WTC11 (cell line): ENCODE measurements around the gene MCM10. TPM values are rescaled to one million over a fixed set of nuclear protein-coding genes. Genes with fewer than 3 reads are reported as not detected.

Experiments
- CBFB ChIP-seq: sonication (generic); formaldehyde crosslinking; IDR thresholded peaks from 2 replicates; pipeline ENCODE4 v1.8.1; 2022; ENCODE audit warnings: mild to moderate bottlenecking, low read depth, missing genetic modification reagents
- ESRRA ChIP-seq: sonication (generic); formaldehyde crosslinking; IDR thresholded peaks from 2 replicates; pipeline ENCODE4 v1.8.1; 2022; ENCODE audit warnings: mild to moderate bottlenecking, missing genetic modification reagents, borderline replicate concordance
- ETV6 ChIP-seq: sonication (generic); formaldehyde crosslinking; IDR thresholded peaks from 2 replicates; pipeline ENCODE4 v1.8.1; 2022; ENCODE audit warnings: mild to moderate bottlenecking, missing genetic modification reagents
- FOXP1 ChIP-seq: sonication (generic); formaldehyde crosslinking; IDR thresholded peaks from 2 replicates; pipeline ENCODE4 v1.8.0; 2022; ENCODE audit warnings: missing genetic modification reagents, mild to moderate bottlenecking, moderate library complexity, borderline replicate concordance
- KAT7 ChIP-seq: sonication (generic); formaldehyde crosslinking; IDR thresholded peaks from 2 replicates; pipeline ENCODE4 v1.8.1; 2023; ENCODE audit warnings: missing genetic modification reagents, mild to moderate bottlenecking, borderline replicate concordance
- MYBL2 ChIP-seq: sonication (generic); formaldehyde crosslinking; IDR thresholded peaks from 2 replicates; pipeline ENCODE4 v1.8.1; 2023; ENCODE audit warnings: mild to moderate bottlenecking, moderate library complexity, missing genetic modification reagents
- NR3C1 ChIP-seq: sonication (generic); formaldehyde crosslinking; conservative IDR thresholded peaks from 2 replicates; pipeline ENCODE4 v1.8.1; 2023; ENCODE audit warnings: low read depth, mild to moderate bottlenecking, missing genetic modification reagents
- OVOL2 ChIP-seq: fragments of 250-450 bp; sonication (Bioruptor Pico); IDR thresholded peaks from 2 replicates; pipeline ENCODE4 v1.9.0; 2021; ENCODE audit warnings: mild to moderate bottlenecking, borderline replicate concordance
- RELA ChIP-seq: sonication (generic); formaldehyde crosslinking; IDR thresholded peaks from 2 replicates; pipeline ENCODE4 v1.8.1; 2022; ENCODE audit warnings: missing genetic modification reagents, mild to moderate bottlenecking, borderline replicate concordance
- RORB ChIP-seq: fragments of 250-450 bp; sonication (Bioruptor Pico); IDR thresholded peaks from 2 replicates; pipeline ENCODE4 v1.9.0; 2021; ENCODE audit warnings: mild to moderate bottlenecking
- TP53 ChIP-seq: sonication (generic); formaldehyde crosslinking; IDR thresholded peaks from 2 replicates; pipeline ENCODE4 v1.8.1; 2023; ENCODE audit warnings: mild to moderate bottlenecking, missing genetic modification reagents
- ZNF138 ChIP-seq: sonication (generic); formaldehyde crosslinking; conservative IDR thresholded peaks from 2 replicates; pipeline ENCODE4 v1.8.1; 2022; ENCODE audit warnings: mild to moderate bottlenecking, moderate library complexity, missing genetic modification reagents
- total RNA-seq: library from RNA; stranded (reverse); gene quantifications from 3 replicates; pipeline ENCODE4 v1.2.3, GENCODE V29; 2021
- TF ChIP-seq, protein P1 (sequence below): fragments of 250-450 bp; sonication (Bioruptor Pico); IDR thresholded peaks from 2 replicates; pipeline ENCODE4 v1.9.0; 2021; ENCODE audit warnings: moderate library complexity, mild to moderate bottlenecking, inconsistent platforms, borderline replicate concordance
- TF ChIP-seq, protein P2 (sequence below): sonication (generic); formaldehyde crosslinking; IDR thresholded peaks from 2 replicates; pipeline ENCODE4 v1.8.1; 2023; ENCODE audit warnings: mild to moderate bottlenecking, missing genetic modification reagents, borderline replicate concordance
- TF ChIP-seq, protein P3 (sequence below): fragments of 200-600 bp; IDR thresholded peaks from 2 replicates; pipeline ENCODE4 v1.8.0; 2022; ENCODE audit warnings: antibody characterized with exemption
- TF ChIP-seq, protein P4 (sequence below): fragments of 250-450 bp; sonication (Bioruptor Pico); conservative IDR thresholded peaks from 2 replicates; pipeline ENCODE4 v1.9.0; 2021; ENCODE audit warnings: mild to moderate bottlenecking
- TF ChIP-seq, protein P5 (sequence below): fragments of 250-450 bp; sonication (Bioruptor Pico); IDR thresholded peaks from 2 replicates; pipeline ENCODE4 v1.9.0; 2021; ENCODE audit warnings: mild to moderate bottlenecking
- TF ChIP-seq, protein P6 (sequence below): fragments of 250-450 bp; sonication (Bioruptor Pico); IDR thresholded peaks from 2 replicates; pipeline ENCODE4 v1.8.0; 2021; ENCODE audit warnings: mild to moderate bottlenecking
- TF ChIP-seq, protein P7 (sequence below): sonication (generic); formaldehyde crosslinking; IDR thresholded peaks from 2 replicates; pipeline ENCODE4 v1.8.1; 2023; ENCODE audit warnings: mild to moderate bottlenecking, moderate library complexity, missing genetic modification reagents
- TF ChIP-seq, protein P8 (sequence below): sonication (generic); formaldehyde crosslinking; IDR thresholded peaks from 2 replicates; pipeline ENCODE4 v1.8.0; 2022; ENCODE audit warnings: mild to moderate bottlenecking, missing genetic modification reagents

MCM10 gene
- total RNA-seq, 1 experiment from 2014 or later: 44.3 TPM

DNA sequence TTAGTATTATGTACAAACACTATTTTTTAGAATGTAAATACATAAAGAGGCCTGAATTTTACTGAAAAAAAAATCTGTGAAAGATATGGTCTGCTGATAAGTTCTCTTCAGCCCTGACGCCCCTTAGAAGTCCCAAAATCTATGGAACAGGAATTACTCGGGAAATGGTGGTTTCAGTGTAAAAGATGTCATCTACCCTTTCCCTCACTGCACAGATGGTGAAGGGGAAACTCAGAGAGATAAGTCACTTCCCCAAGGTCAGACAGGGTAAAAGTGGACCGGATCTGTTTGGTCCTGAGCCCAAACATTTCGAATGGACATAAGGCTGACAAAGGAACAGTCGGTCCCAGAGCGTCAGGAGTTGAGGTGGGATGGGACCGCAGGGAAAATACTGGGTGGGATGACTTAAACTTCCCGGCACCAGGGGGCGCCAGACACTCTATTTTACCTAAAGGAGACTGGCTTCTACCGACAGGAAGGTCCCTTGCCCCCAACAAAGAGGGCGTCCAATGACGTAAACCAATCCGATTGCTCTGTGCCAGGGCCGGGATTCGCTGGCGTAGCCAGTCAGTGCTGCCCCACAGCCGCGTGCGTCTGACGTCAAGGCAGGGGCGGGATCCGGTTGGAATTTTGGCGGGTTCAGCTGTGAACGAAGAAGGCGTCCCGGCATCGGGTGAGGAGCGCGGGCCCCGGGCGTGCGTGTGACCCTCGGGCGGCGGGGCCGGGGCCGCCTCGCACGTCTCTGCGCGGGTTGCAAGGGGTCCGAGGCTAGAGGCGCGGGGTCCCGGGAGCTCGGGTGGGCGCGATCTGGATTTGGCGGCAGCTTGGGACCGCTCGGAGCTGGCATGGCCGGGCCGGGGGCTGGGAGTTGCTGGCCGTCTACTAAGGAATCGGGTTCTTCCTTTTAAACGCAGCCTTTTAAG, at the start of gene MCM10 (continued):
- TF ChIP-seq ZNF138 (CRISPR knock-in tag): no peak
- peak; percentile 94 for TF ChIP-seq MYBL2 (CRISPR knock-in tag)
- peak; percentile 96 for TF ChIP-seq FOXP1
- no peak; the same call in 1 of the 2 replicates for TF ChIP-seq ETV6 (CRISPR knock-in tag)
- TF ChIP-seq, protein P1, sequence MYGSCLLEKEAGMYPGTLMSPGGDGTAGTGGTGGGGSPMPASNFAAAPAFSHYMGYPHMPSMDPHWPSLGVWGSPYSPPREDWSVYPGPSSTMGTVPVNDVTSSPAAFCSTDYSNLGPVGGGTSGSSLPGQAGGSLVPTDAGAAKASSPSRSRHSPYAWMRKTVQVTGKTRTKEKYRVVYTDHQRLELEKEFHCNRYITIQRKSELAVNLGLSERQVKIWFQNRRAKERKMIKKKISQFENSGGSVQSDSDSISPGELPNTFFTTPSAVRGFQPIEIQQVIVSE (CRISPR knock-in tag): no peak
- TF ChIP-seq, protein P2, sequence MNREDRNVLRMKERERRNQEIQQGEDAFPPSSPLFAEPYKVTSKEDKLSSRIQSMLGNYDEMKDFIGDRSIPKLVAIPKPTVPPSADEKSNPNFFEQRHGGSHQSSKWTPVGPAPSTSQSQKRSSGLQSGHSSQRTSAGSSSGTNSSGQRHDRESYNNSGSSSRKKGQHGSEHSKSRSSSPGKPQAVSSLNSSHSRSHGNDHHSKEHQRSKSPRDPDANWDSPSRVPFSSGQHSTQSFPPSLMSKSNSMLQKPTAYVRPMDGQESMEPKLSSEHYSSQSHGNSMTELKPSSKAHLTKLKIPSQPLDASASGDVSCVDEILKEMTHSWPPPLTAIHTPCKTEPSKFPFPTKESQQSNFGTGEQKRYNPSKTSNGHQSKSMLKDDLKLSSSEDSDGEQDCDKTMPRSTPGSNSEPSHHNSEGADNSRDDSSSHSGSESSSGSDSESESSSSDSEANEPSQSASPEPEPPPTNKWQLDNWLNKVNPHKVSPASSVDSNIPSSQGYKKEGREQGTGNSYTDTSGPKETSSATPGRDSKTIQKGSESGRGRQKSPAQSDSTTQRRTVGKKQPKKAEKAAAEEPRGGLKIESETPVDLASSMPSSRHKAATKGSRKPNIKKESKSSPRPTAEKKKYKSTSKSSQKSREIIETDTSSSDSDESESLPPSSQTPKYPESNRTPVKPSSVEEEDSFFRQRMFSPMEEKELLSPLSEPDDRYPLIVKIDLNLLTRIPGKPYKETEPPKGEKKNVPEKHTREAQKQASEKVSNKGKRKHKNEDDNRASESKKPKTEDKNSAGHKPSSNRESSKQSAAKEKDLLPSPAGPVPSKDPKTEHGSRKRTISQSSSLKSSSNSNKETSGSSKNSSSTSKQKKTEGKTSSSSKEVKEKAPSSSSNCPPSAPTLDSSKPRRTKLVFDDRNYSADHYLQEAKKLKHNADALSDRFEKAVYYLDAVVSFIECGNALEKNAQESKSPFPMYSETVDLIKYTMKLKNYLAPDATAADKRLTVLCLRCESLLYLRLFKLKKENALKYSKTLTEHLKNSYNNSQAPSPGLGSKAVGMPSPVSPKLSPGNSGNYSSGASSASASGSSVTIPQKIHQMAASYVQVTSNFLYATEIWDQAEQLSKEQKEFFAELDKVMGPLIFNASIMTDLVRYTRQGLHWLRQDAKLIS: no peak
- TF ChIP-seq, protein P3, sequence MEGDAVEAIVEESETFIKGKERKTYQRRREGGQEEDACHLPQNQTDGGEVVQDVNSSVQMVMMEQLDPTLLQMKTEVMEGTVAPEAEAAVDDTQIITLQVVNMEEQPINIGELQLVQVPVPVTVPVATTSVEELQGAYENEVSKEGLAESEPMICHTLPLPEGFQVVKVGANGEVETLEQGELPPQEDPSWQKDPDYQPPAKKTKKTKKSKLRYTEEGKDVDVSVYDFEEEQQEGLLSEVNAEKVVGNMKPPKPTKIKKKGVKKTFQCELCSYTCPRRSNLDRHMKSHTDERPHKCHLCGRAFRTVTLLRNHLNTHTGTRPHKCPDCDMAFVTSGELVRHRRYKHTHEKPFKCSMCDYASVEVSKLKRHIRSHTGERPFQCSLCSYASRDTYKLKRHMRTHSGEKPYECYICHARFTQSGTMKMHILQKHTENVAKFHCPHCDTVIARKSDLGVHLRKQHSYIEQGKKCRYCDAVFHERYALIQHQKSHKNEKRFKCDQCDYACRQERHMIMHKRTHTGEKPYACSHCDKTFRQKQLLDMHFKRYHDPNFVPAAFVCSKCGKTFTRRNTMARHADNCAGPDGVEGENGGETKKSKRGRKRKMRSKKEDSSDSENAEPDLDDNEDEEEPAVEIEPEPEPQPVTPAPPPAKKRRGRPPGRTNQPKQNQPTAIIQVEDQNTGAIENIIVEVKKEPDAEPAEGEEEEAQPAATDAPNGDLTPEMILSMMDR: peak; percentile 84
- no peak for TF ChIP-seq RORB (CRISPR knock-in tag)
- TF ChIP-seq, protein P4, sequence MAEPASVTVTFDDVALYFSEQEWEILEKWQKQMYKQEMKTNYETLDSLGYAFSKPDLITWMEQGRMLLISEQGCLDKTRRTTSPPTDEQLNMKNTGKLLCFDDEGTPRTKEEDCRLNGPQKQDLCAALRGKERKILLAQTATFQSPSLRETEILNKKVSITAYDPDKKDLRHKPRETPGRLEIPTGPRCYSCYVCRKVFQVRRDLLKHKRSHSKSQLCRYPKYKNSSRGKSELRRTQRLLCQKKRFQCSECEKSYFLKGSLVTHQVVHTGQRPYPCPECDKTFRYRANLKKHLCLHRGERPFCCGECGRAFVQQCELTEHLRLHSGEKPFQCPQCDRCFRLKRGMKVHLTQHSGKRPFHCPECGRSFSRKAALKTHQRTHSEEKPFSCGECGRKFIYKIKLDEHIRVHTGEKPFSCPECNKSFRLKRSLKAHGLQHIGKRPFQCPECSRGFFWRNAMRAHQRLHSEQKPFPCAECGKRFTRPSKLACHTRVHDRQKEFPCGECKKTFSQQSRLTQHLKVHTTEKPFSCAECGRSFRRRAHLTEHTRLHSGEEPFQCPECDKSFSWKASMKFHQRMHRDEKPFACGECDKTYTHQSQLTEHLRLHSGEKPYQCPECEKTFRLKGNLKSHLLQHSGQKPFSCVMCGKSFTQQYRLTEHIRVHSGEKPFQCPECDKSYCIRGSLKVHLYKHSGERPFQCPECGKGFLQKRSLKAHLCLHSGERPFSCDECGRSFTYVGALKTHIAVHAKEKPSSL (CRISPR knock-in tag): no peak
- TF ChIP-seq, protein P5, sequence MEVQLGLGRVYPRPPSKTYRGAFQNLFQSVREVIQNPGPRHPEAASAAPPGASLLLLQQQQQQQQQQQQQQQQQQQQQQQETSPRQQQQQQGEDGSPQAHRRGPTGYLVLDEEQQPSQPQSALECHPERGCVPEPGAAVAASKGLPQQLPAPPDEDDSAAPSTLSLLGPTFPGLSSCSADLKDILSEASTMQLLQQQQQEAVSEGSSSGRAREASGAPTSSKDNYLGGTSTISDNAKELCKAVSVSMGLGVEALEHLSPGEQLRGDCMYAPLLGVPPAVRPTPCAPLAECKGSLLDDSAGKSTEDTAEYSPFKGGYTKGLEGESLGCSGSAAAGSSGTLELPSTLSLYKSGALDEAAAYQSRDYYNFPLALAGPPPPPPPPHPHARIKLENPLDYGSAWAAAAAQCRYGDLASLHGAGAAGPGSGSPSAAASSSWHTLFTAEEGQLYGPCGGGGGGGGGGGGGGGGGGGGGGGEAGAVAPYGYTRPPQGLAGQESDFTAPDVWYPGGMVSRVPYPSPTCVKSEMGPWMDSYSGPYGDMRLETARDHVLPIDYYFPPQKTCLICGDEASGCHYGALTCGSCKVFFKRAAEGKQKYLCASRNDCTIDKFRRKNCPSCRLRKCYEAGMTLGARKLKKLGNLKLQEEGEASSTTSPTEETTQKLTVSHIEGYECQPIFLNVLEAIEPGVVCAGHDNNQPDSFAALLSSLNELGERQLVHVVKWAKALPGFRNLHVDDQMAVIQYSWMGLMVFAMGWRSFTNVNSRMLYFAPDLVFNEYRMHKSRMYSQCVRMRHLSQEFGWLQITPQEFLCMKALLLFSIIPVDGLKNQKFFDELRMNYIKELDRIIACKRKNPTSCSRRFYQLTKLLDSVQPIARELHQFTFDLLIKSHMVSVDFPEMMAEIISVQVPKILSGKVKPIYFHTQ (CRISPR knock-in tag): no peak
- no peak for TF ChIP-seq ESRRA (CRISPR knock-in tag)
- no peak for TF ChIP-seq CBFB
- TF ChIP-seq RELA (CRISPR knock-in tag): no peak
- TF ChIP-seq NR3C1: no peak
- TF ChIP-seq, protein P6, sequence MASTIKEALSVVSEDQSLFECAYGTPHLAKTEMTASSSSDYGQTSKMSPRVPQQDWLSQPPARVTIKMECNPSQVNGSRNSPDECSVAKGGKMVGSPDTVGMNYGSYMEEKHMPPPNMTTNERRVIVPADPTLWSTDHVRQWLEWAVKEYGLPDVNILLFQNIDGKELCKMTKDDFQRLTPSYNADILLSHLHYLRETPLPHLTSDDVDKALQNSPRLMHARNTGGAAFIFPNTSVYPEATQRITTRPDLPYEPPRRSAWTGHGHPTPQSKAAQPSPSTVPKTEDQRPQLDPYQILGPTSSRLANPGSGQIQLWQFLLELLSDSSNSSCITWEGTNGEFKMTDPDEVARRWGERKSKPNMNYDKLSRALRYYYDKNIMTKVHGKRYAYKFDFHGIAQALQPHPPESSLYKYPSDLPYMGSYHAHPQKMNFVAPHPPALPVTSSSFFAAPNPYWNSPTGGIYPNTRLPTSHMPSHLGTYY: no peak
- no peak for TF ChIP-seq TP53 (CRISPR knock-in tag)
- TF ChIP-seq OVOL2 (CRISPR knock-in tag): no peak
- no peak for TF ChIP-seq KAT7 (CRISPR knock-in tag)
- TF ChIP-seq, protein P7, sequence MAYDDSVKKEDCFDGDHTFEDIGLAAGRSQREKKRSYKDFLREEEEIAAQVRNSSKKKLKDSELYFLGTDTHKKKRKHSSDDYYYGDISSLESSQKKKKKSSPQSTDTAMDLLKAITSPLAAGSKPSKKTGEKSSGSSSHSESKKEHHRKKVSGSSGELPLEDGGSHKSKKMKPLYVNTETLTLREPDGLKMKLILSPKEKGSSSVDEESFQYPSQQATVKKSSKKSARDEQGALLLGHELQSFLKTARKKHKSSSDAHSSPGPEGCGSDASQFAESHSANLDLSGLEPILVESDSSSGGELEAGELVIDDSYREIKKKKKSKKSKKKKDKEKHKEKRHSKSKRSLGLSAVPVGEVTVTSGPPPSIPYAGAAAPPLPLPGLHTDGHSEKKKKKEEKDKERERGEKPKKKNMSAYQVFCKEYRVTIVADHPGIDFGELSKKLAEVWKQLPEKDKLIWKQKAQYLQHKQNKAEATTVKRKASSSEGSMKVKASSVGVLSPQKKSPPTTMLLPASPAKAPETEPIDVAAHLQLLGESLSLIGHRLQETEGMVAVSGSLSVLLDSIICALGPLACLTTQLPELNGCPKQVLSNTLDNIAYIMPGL (CRISPR knock-in tag): peak; percentile 64; the same call in 1 of the 2 replicates
- TF ChIP-seq, protein P8, sequence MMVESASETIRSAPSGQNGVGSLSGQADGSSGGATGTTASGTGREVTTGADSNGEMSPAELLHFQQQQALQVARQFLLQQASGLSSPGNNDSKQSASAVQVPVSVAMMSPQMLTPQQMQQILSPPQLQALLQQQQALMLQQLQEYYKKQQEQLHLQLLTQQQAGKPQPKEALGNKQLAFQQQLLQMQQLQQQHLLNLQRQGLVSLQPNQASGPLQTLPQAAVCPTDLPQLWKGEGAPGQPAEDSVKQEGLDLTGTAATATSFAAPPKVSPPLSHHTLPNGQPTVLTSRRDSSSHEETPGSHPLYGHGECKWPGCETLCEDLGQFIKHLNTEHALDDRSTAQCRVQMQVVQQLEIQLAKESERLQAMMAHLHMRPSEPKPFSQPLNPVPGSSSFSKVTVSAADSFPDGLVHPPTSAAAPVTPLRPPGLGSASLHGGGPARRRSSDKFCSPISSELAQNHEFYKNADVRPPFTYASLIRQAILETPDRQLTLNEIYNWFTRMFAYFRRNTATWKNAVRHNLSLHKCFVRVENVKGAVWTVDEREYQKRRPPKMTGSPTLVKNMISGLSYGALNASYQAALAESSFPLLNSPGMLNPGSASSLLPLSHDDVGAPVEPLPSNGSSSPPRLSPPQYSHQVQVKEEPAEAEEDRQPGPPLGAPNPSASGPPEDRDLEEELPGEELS: 0 out of 2 replicates have a peak, but pooled peaks have one; percentile 45
